OCI-LY7 (cell line): ENCODE results near the gene OOSP1.

Source experiments
- CTCF ChIP-seq: fragments of 200-600 bp; sonication (generic); conservative IDR thresholded peaks from 2 replicates; pipeline ENCODE4 v1.5.1; 2014; ENCODE audit warnings: mild to moderate bottlenecking, antibody characterized with exemption, low read length, moderate library complexity, mixed read lengths
- EZH2phosphoT487 ChIP-seq: fragments of 200-600 bp; sonication (generic); IDR thresholded peaks from 2 replicates; pipeline ENCODE4 v1.6.1; 2018; ENCODE audit warnings: low read depth, borderline replicate concordance, mild to moderate bottlenecking, mixed run types, antibody characterized with exemption, low read length, moderate library complexity, mixed read lengths

GRCh38 chr11:59891781-59892181, 46.5 kb upstream of the OOSP1 start:
- TF ChIP-seq CTCF (no peak), EZH2phosphoT487 (no peak)
